ENCODE data around the gene NAXD.
"Not testable (repeated sequence)": the region's sequence is repeated elsewhere in the genome, so short reads cannot be mapped to it uniquely, and the experiment has no call there.

NAXD gene

DNA sequence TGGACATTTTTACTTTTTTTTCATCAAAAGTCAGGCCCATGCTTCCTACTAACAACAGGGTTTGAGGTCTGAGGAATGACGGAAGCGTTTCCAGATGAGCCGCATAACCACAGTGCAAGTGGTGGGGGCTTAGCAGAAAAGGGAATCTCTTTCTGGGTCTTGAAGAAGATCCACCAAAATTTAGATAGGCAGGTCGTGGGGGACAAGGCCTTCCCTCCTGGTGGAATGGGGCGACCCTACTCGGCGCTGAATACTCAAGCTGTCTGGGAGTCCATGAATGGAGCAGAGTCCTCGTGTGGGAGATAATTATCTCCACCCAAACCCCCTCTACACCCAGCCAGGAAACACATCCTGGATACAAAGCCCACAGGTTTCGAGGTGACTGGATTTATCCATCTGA lies 53.7 kb downstream of the NAXD start:
- no peak for DNase-seq

DNA sequence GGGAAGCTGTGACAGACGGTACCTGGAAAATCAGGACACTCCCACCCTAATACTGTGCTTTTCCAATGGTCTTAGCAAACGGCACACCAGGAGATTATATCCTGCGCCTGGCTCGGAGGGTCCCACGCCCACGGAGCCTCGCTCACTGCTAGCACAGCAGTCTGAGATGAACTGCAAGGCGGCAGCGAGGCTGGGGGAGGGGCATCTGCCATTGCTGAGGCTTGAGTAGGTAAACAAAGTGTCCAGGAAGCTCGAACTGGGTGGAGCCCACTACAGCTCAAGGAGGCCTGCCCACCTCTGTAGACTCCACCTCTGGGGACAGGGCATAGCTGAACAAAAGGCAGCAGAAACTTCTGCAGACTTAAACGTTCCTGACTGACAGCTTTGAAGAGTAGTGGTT lies 54.5 kb downstream of the NAXD start:
- DNase-seq, result not testable (repeated sequence)

DNA sequence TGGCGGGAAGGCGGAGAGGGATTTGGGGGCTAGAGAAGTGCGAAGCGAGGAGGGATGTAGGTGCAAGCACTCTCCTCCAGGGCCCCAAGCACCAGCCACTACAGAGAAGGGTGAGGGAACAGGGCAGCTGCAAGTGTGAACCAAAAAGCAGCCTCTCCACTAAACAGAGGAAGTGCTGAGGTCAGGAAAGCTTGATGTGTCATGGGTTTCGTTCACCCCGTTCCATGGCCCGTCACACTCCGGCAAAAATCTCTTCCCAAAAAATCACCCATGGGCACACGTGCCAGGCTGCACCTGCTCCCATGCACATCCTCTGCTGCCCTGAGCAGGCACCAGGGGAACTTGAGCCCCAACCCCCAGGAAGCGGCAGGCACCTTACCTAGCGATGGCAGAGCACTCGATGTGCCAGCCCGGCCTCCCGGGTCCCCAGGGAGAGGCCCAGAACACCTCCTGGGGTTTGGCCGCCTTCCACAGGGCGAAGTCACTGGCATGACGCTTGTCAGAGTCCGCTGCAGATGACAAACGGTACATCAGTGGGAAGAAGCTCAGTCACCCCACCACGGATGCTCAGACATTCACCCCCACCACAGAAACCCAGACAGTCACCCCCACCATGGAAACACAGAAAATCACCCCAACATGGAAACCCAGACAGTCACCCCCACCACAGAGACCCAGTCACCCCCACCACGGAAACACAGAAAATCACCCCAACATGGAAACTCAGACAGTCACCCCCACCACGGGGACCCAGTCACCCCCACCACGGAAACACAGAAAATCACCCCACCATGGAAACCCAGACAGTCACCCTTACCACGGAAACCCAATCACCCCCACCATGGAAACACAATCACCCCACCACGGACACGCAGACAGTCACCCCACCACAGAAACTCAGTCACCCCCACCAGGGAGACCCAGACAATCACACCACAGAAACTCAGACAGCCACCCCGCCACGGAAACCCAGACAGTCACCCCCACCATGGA lies 61.5 kb downstream of the NAXD start:
- DNase-seq, result no peak

DNA sequence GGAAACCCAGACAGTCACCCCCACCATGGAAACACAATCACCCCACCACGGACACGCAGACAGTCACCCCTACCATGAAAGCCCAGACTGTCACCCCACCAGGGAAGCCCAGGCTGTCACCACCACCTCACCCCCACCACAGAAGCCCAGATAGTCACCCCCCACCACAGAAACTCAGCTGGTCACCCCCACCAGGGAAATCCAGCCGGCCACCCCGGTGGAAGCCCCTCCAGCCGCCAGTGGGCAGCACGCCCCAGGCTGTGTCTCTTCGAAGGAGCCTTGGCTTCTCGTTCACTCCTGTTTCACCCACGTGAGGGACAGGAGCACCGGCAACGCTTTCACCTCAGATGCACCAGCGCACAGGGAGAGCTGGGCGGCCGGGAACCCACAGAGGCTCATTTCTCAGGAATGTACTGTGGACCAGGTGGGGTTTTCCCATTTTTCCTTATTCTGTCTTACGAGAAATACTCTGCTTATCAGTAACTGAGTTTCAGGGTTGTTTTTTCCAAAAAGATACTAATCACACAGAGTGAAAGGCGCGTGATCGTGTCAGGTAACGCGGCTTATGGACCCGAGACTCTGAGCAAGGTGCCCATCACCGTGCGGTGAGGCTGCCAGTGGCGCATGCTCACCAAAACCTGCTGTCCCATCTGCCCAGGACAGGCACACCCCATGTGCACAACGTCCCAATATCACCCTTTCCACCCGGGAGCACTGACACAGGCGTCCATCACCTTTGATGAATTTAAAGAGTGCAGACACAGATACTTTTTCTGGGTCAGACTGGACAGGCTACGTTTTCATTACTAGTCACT lies 62.6 kb downstream of the NAXD start:
- no peak for DNase-seq

DNA sequence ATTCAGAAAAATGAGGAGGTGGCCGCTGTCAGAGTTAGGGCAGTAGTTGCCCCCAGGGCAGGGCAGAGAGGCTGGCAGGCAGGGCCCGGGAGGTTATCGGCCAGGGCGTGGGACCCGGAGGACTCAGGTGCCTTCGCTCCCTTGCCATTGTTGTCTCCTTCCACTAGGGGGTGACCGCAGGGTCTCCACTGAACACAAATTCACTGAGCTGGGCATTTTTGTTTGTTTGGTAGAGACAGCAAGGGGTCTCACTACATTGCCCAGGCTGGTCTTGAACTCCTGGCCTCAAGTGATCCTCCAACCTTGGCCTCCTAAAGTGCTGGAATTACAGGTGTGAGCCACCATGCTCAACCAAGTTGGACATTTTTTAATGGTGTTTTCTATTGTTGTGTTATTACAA lies 65.5 kb downstream of the NAXD start:
- no peak for DNase-seq

DNA sequence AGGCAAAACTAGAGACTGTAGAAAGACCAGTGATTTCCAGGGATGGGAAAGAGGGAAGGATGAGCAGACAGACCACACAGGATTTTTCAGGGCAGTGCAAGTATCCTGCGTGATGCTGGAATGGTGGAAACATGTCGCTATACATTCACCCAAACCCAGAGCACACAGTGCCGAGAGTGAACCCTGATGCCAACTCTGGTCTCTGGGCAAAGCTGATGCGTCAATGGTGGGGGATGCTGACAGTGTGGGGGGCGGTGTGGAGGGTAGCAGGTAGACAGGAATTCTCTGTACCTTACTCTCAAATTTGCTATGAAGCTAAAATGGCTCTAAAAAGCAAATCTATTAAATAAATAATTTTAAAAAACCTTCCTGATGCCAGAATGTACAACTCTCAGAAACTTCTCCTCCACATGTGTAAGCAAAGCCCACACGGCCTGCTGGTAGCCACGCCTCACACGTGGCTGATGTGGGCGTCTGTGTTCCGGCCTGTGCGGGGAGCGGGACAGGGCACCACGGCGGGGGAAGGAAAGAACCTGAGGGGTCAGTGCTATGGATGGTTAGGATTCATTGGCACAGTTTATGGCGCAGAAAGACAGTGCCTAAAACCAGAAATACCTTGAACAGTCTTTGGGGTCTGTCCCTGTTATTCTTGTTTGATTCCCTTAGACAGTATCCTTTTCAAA lies 66.7 kb downstream of the NAXD start:
- DNase-seq, result no peak

DNA sequence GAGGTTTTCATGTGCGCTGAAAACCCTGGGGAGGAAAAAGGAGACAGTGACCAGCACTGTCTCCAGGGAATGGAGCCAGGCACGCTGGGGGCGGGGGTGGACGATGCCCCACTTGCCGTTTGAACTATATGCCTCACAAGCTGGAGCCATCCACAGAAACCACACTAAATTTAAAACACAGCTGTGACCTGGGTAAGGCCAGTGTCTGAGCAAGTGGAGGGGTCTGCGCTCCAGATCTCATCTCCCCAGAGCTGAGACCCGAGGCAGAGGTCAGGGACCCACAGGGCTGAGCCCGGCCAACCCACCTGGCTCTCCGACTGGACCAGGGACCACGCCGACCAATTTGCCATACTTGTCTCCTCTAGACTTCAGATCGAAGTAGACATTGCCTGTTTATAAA lies 67.4 kb downstream of the NAXD start:
- DNase-seq, result no peak

DNA sequence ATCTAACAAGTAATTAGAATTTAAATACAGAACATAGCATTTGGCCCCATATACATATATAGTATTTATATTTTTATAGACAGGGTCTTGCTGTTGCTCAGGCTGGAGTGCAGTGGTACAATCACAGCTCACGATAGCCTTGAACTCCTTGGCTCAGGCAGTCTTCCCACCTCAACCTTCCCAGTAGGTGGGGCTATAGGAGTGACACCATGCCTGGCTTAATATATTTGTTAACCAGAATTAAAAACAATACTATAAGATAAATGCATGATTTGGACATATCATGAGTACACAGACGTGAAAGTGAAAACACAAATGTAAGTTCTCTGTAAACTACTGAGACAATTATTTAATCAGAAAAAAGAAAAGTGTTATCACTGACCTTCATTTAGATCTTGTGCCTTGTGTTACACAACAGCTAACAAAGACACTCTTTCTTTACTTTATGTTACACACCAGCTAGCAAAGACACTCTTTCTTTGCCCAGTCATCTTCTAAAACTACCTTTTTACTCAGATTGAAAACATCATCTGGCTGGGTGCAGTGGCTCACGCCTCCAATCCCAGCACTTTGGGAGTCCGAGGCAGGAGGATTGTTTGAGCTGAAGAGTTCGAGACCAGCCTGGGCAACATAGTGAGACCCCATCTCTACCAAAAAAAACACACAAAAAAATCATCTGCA lies 68.0 kb downstream of the NAXD start:
- DNase-seq, result no peak

DNA sequence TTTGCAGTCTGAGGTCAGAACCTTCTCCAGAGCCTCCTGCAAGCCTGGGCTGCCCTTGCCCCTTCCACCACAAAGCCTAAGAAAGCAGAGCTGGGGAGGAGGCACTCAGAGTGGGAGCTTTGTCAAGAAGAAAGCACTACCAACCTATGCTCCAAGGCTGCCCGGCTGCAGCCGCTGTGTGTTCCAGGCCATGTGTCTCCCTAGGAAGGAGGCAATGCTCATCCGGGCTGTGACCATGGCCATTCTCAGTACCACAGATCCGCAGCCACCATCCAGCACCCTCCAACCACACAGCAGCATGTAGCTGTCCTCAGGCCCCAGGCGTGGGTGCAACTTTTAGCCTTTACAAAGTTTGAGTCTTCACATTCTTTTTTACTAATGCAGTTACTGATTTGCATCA lies 68.6 kb downstream of the NAXD start:
- no peak for DNase-seq

DNA sequence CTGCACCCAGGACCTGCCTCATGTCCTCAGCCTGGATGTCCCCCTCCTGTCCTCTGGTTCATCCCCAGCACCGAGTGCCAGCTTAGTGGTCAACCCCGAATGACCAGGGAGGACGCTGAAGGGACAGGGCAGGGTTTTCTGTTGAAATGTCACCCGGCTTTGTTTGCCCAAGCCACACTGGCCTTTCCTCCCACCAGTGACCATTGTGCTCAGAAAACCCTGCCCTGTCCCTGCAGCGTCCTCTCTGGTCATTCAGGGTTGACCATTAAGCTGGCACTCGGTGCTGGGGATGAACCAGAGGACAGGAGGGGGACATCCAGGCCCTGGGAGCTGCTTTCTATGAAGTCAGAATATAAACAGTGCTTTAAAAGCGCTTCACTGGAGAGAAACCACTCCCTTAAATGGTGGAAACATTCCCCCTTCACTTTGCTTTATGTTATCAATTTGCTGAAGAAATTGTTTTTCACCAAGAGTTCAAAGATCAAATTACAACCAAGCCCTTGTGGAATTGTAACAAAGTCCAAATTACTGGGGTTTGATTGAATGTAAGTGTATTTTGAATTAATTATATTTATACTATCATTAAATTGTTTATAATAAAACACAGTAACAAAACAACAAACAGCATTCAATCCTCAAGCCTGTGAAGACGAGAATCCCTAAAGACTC lies 69.2 kb downstream of the NAXD start:
- no peak for DNase-seq

DNA sequence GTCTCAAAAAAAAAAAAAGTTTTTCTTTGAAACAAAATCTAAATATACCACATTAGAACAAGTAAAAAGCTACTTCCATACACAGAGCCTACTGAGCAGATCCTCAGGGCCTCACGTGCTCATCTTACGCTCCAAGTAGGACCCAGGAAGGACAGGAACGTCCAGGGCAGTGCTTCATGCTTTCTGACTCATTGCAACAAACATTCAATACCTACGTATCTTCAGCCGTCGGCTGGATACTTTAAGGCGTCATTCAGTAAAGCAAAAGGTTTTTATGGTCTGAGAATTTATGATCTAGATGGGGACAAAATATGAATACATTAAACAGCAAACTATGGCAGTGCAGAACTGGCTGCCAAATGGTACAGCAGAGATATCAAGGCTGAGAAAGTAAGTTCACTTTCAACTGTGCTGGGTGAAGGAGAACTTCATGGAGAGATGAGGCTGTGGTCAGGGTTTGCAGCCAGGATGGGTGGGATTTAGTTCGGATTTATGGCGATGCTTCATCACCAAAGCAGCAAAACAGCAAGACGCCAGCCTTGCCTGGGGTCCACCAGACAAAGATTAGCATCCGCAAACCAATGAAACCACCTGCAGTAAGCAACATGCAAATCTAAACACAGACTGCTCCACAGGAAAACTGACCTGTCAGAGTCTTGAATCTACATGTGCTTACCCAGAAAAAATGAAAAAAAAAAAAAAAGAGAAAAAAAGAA lies 70.1 kb downstream of the NAXD start:
- DNase-seq, result no peak

DNA sequence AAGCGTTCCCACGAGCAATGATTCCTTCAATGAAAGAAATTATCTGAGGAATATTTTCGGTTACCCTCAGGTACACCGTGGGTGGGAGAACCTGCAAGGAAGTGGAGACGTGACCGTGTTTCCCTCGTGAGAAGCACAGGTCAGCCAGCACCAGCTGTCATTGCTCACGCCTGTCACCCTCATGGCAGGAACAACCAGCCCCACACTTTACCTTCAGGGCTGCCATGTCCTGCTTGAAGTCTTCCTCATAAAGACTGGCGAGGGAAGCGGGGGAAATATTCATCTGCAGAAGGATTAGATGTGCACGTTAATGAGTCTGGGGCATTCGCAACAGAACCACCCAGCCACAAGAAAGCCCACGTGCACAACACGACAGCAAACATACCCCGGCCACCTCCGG lies 72.4 kb downstream of the NAXD start:
- no peak for DNase-seq

DNA sequence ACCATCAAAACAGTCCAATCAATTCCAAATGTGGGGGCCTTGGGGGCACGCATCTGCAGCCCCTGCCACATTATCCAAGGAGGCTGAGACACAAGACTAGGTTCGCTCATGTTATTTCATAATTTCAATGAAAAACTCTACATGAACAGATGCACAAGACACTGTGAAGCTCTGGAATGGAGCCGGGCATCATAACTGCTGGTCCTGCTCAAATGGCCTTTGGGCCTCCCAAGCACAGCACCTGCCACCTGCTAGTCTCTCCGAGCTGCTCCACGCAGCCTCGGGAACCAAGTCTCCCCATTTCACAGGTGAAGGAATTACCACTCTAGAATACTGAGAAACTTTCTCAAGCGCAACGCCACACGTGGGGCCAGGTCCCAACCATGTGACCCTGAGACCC lies 73.7 kb downstream of the NAXD start:
- DNase-seq, result no peak

Measured in hippocampal formation (tissue), 2 donors.